ENCODE data around the gene ZDHHC8.

DNA sequence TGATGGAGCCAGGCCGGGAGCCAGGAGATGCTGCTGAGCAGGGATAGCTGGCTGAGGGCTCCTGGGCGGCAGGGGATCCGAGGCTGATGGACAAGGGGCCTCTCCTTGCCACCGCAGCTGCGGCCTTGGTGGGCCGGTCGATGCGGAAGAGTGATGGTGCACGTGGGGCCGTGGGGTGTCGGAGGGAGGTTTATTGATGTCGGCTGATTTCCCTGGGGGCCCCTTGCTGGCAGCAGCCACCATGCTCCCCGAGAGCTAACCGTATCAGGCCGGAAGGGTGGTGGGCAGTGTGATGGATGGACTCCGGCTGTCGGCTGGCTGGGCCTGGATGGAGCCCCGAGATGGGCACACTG is 50.3 kb downstream of the ZDHHC8 start:
- TF ChIP-seq, protein P1, sequence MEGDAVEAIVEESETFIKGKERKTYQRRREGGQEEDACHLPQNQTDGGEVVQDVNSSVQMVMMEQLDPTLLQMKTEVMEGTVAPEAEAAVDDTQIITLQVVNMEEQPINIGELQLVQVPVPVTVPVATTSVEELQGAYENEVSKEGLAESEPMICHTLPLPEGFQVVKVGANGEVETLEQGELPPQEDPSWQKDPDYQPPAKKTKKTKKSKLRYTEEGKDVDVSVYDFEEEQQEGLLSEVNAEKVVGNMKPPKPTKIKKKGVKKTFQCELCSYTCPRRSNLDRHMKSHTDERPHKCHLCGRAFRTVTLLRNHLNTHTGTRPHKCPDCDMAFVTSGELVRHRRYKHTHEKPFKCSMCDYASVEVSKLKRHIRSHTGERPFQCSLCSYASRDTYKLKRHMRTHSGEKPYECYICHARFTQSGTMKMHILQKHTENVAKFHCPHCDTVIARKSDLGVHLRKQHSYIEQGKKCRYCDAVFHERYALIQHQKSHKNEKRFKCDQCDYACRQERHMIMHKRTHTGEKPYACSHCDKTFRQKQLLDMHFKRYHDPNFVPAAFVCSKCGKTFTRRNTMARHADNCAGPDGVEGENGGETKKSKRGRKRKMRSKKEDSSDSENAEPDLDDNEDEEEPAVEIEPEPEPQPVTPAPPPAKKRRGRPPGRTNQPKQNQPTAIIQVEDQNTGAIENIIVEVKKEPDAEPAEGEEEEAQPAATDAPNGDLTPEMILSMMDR (IDR thresholded peaks at IDR 0.05; ENCODE audit: poor library complexity) = no peak
- TF ChIP-seq EZH2phosphoT487 (IDR thresholded peaks at IDR 0.05; ENCODE audit: low read depth, severe bottlenecking, unreplicated experiment) (no peak), EZH2 (IDR thresholded peaks at IDR 0.05; ENCODE audit: borderline replicate concordance) (no peak)

Data from hepatocyte (in vitro differentiated cells).